Cardiac muscle cell (in vitro differentiated cells and primary cell): Measurements from ENCODE around the gene DLG5. TPM values are rescaled to one million over a fixed set of nuclear protein-coding genes. Genes with fewer than 3 reads are reported as not detected.

Experiments used
- DNase-seq, 2 donors: peaks; one replicate each; pipeline versions ENCODE4 v3.0.0 to v3.0.0-alpha.2; 2010 to 2017; ENCODE audit warnings: low read depth in 1 of 2, low spot score in 1 of 2
- H3K27ac ChIP-seq: fragments of 200-600 bp; sonication (generic); 2 replicates; pipeline ENCODE4 v1.5.1; 2016
- H3K27me3 ChIP-seq: fragments of 200-600 bp; sonication (generic); 2 replicates; pipeline ENCODE4 v1.6.0; 2016; ENCODE audit warnings: control low read depth
- H3K36me3 ChIP-seq: fragments of 200-600 bp; sonication (generic); 2 replicates; pipeline ENCODE4 v1.5.1; 2016; ENCODE audit warnings: control low read depth
- H3K4me1 ChIP-seq: fragments of 200-600 bp; sonication (generic); 2 replicates; pipeline ENCODE4 v1.8.1; 2017; ENCODE audit warnings: low read depth, mild to moderate bottlenecking, mixed run types
- H3K4me3 ChIP-seq: fragments of 200-600 bp; sonication (generic); 2 replicates; pipeline ENCODE4 v1.5.1; 2016; ENCODE audit warnings: mild to moderate bottlenecking
- H3K9me3 ChIP-seq: fragments of 200-600 bp; sonication (generic); 2 replicates; pipeline ENCODE4 v1.5.1; 2017; ENCODE audit warnings: low read depth, mild to moderate bottlenecking, control low read depth
- CTCF ChIP-seq: IDR thresholded peaks from 2 replicates; pipeline ENCODE4 v1.5.1; 2012; ENCODE audit warnings: low read depth, mild to moderate bottlenecking, low read length
- polyA plus RNA-seq: library from polyadenylated mRNA; unstranded; fragments of >200 nt; fragmentation: Nextera tagmentation; extraction: Ambion mirVana; gene quantifications from 2 replicates; pipeline ENCODE4 v1.2.1, GENCODE V29; 2016
- total RNA-seq: library from RNA; depleted of rRNA; stranded (reverse); fragments of >200 nt; gene quantifications from 2 replicates; pipeline ENCODE4 v1.2.3, GENCODE V29; 2016

DLG5 gene
- total and polyA plus RNA-seq, 2 experiments from 2014 or later, result 20.3 to 64.4 TPM

- DNase-seq, result peak in 1 of 2 donors; percentile 52
- Histone ChIP-seq H3K27me3 (no peaks in the 10 kb centered on the region), H3K4me3 (no peak overlapping the region), H3K27ac (no peak overlapping the region), H3K9me3 (no peaks in the 10 kb centered on the region), H3K36me3 (peaks cover 3% of the 10 kb centered on the region), H3K4me1 (peaks cover 10% of the 10 kb centered on the region)
- no peak for TF ChIP-seq CTCF
Measured at GRCh38 chr10:77872151-77872946, 54.2 kb downstream of the DLG5 start.

- TF ChIP-seq CTCF, result no peak
- H3K4me1 ChIP-seq, result peaks cover 10% of the 10 kb centered on the region
- H3K4me3 ChIP-seq, result no peak overlapping the region
- H3K27ac ChIP-seq, result no peak overlapping the region
- no peaks in the 10 kb centered on the region for H3K9me3 ChIP-seq
- no peaks in the 10 kb centered on the region for H3K27me3 ChIP-seq
- peak in 1 of 2 donors; percentile 11 for DNase-seq
- H3K36me3 ChIP-seq, result peaks cover 3% of the 10 kb centered on the region
Measured at GRCh38 chr10:77869626-77870420, 56.7 kb downstream of the DLG5 start.

GRCh38 chr10:77868523-77868922 lies 58.0 kb downstream of the DLG5 start:
- Histone ChIP-seq H3K4me1 (peaks cover 10% of the 10 kb centered on the region), H3K27me3 (no peaks in the 10 kb centered on the region), H3K36me3 (peaks cover 3% of the 10 kb centered on the region), H3K27ac (peak overlapping the region; percentile 65), H3K9me3 (no peaks in the 10 kb centered on the region), H3K4me3 (no peak overlapping the region)
- TF ChIP-seq CTCF, result no peak
- no peak for DNase-seq

GRCh38 chr10:77867124-77867719 lies 59.3 kb downstream of the DLG5 start:
- no peak overlapping the region for H3K4me3 ChIP-seq
- TF ChIP-seq CTCF, result no peak
- DNase-seq, result no peak
- no peaks in the 10 kb centered on the region for H3K27me3 ChIP-seq
- H3K9me3 ChIP-seq, result no peaks in the 10 kb centered on the region
- peaks cover 3% of the 10 kb centered on the region for H3K36me3 ChIP-seq
- H3K4me1 ChIP-seq, result peaks cover 10% of the 10 kb centered on the region
- H3K27ac ChIP-seq, result no peak overlapping the region

- DNase-seq, result no peak
- Histone ChIP-seq H3K27ac (no peak overlapping the region), H3K4me1 (peaks cover 10% of the 10 kb centered on the region), H3K36me3 (peaks cover 3% of the 10 kb centered on the region), H3K27me3 (no peaks in the 10 kb centered on the region), H3K4me3 (no peak overlapping the region), H3K9me3 (no peaks in the 10 kb centered on the region)
- TF ChIP-seq CTCF, result no peak
Measured at GRCh38 chr10:77866598-77866997, 60.0 kb downstream of the DLG5 start.
